Fibroblast of lung (primary cell): ENCODE data around the gene MGST3. TPM values are rescaled to one million over a fixed set of nuclear protein-coding genes. Genes with fewer than 3 reads are reported as not detected.

ENCODE experiments used
- DNase-seq, 2 donors: peaks; one replicate each; pipeline versions ENCODE4 v3.0.0 to v3.0.0-alpha.2; 2010; ENCODE audit warnings: low read depth in 2 of 2
- H2AFZ ChIP-seq: 2 replicates; pipeline ENCODE4 v1.5.1; 2012; ENCODE audit warnings: low read length, control low read depth, inconsistent platforms
- H3K27ac ChIP-seq: 2 replicates; pipeline ENCODE4 v1.5.1; 2011; ENCODE audit warnings: low read length, control low read depth; ENCODE audit not compliant: insufficient read depth
- H3K27me3 ChIP-seq: 2 replicates; pipeline ENCODE4 v1.5.1; 2011; ENCODE audit warnings: mild to moderate bottlenecking, low read length; ENCODE audit not compliant: control insufficient read depth, insufficient read depth
- H3K36me3 ChIP-seq: 2 replicates; pipeline ENCODE4 v1.5.1; 2011; ENCODE audit warnings: low read length; ENCODE audit not compliant: control insufficient read depth, insufficient read depth
- H3K4me1 ChIP-seq: 2 replicates; pipeline ENCODE4 v1.5.1; 2011; ENCODE audit warnings: low read length; ENCODE audit not compliant: control insufficient read depth, insufficient read depth; ENCODE audit errors: extremely low read depth
- H3K4me2 ChIP-seq: 2 replicates; pipeline ENCODE4 v1.5.1; 2011; ENCODE audit warnings: low read length, control low read depth; ENCODE audit not compliant: insufficient read depth; ENCODE audit errors: extremely low read depth
- H3K4me3 ChIP-seq, 4 experiments: fragments of 200-600 bp in 1 of 4; sonication (generic) in 1 of 4; replicated peaks in 1 of 4; 2 replicates each; pipeline ENCODE4 v1.5.1; 2011 to 2016; ENCODE audit warnings: low read length in 4 of 4, low read depth in 3 of 4, mild to moderate bottlenecking in 3 of 4, control low read depth in 2 of 4, inconsistent platforms in 1 of 4, mixed read lengths in 1 of 4; ENCODE audit not compliant: insufficient read depth in 1 of 4; ENCODE audit errors: control extremely low read depth in 1 of 4
- H3K79me2 ChIP-seq: 2 replicates; pipeline ENCODE4 v1.5.1; 2012; ENCODE audit warnings: mild to moderate bottlenecking, low read length, inconsistent platforms; ENCODE audit not compliant: control insufficient read depth, insufficient read depth
- H3K9ac ChIP-seq: 2 replicates; pipeline ENCODE4 v1.5.1; 2011; ENCODE audit warnings: mild to moderate bottlenecking, low read length, control low read depth; ENCODE audit not compliant: insufficient read depth
- H3K9me3 ChIP-seq: 2 replicates; pipeline ENCODE4 v1.5.1; 2012; ENCODE audit warnings: low read depth, low read length; ENCODE audit not compliant: control insufficient read depth, insufficient read depth
- H4K20me1 ChIP-seq: 2 replicates; pipeline ENCODE4 v1.5.1; 2011; ENCODE audit warnings: low read length; ENCODE audit not compliant: control insufficient read depth, insufficient read depth; ENCODE audit errors: extremely low read depth
- CTCF ChIP-seq, 2 donors: IDR thresholded peaks in 1 of 2; conservative IDR thresholded peaks in 1 of 2; 1 replicate in 1 of 2; 2 replicates in 1 of 2; pipeline ENCODE4 v1.5.1; 2011 to 2012; ENCODE audit warnings: low read length in 2 of 2, control low read depth in 1 of 2, inconsistent platforms in 1 of 2, low read depth in 1 of 2, mild to moderate bottlenecking in 1 of 2
- EZH2 ChIP-seq: IDR thresholded peaks from 2 replicates; pipeline ENCODE4 v1.5.1; 2012; ENCODE audit warnings: low read length, control low read depth, mild to moderate bottlenecking; ENCODE audit errors: missing control alignments
- polyA plus RNA-seq, 2 donors: library from polyadenylated mRNA; depleted of rRNA in 1 of 2; stranded (reverse) in 1 of 2; unstranded in 1 of 2; fragments of >200 nt; gene quantifications; 2 replicates each; pipeline ENCODE4 v1.2.1, GENCODE V29; 2011 to 2012; ENCODE audit warnings: missing spikeins in 1 of 2
- total RNA-seq: library from RNA; depleted of rRNA; stranded (reverse); fragments of >200 nt; gene quantifications from 2 replicates; pipeline ENCODE4 v1.2.1, GENCODE V29; 2014

MGST3 gene
- total and polyA plus RNA-seq, 2 donors (not counting 1 experiment from before 2014, with no cell fraction given) = 346 to 355 TPM

- Histone ChIP-seq H2AFZ (no peak overlapping the region), H3K27ac (no peak overlapping the region), H3K4me2 (no peak overlapping the region), H3K9me3 (no peaks in the 10 kb centered on the region), H3K9ac (no peak overlapping the region), H4K20me1 (no peaks in the 10 kb centered on the region), H3K27me3 (no peaks in the 10 kb centered on the region), H3K4me1 (peaks cover 2% of the 10 kb centered on the region), H3K79me2 (peaks cover 53% of the 10 kb centered on the region), H3K36me3 (peaks cover 6% of the 10 kb centered on the region), H3K4me3 (no peak overlapping the region)
- TF ChIP-seq EZH2 = no peak
- no peak for TF ChIP-seq CTCF (conservative IDR thresholded peaks at IDR 0.05 in 1 of 2, IDR thresholded peaks at IDR 0.05 in 1 of 2; ENCODE audit: low read depth in 1 of 2, low read length in 2 of 2)
- DNase-seq = peak in 1 of 2 donors; percentile 25
Measured at GRCh38 chr1:165645654-165646366, 14.8 kb downstream of the MGST3 start.

GRCh38 chr1:165647517-165647916, 16.5 kb downstream of the MGST3 start:
- TF ChIP-seq CTCF (conservative IDR thresholded peaks at IDR 0.05 in 1 of 2, IDR thresholded peaks at IDR 0.05 in 1 of 2; ENCODE audit: low read depth in 1 of 2, low read length in 2 of 2) (no peak), EZH2 (no peak)
- H3K4me2 ChIP-seq = no peak overlapping the region

GRCh38 chr1:165647970-165648369, 16.9 kb downstream of the MGST3 start:
- no peak for TF ChIP-seq CTCF (conservative IDR thresholded peaks at IDR 0.05 in 1 of 2, IDR thresholded peaks at IDR 0.05 in 1 of 2; ENCODE audit: low read depth in 1 of 2, low read length in 2 of 2)
- no peak for TF ChIP-seq EZH2
- Histone ChIP-seq H3K9ac (no peak overlapping the region), H3K79me2 (peaks cover 38% of the 10 kb centered on the region)

More at GRCh38 chr1:165647517-165647916, 16.5 kb downstream of the MGST3 start:
- Histone ChIP-seq H3K9ac (no peak overlapping the region), H4K20me1 (no peaks in the 10 kb centered on the region), H3K4me1 (no peaks in the 10 kb centered on the region), H3K9me3 (no peaks in the 10 kb centered on the region), H2AFZ (no peak overlapping the region), H3K4me3 (no peak overlapping the region), H3K27ac (no peak overlapping the region), H3K79me2 (peaks cover 41% of the 10 kb centered on the region), H3K36me3 (peaks cover 8% of the 10 kb centered on the region), H3K27me3 (no peaks in the 10 kb centered on the region)
- DNase-seq = no peak

More at GRCh38 chr1:165647970-165648369, 16.9 kb downstream of the MGST3 start:
- DNase-seq = peak in 1 of 2 donors; percentile 35
- Histone ChIP-seq H2AFZ (no peak overlapping the region), H3K9me3 (no peaks in the 10 kb centered on the region), H3K27me3 (no peaks in the 10 kb centered on the region), H3K4me1 (no peaks in the 10 kb centered on the region), H3K27ac (no peak overlapping the region), H4K20me1 (no peaks in the 10 kb centered on the region), H3K4me3 (no peak overlapping the region), H3K36me3 (peaks cover 8% of the 10 kb centered on the region), H3K4me2 (no peak overlapping the region)
